ENCODE measurements around the gene GLI3.

GRCh38 chr7:42025635-42026375 lies 211.2 kb downstream of the GLI3 start:
- TF ChIP-seq BHLHE40 (IDR thresholded peaks at IDR 0.05; ENCODE audit: borderline replicate concordance) = no peak
- no peak for TF ChIP-seq CTBP1 (IDR thresholded peaks at IDR 0.05; ENCODE audit: borderline replicate concordance)
- no peak for TF ChIP-seq SUZ12 (IDR thresholded peaks at IDR 0.05)
- no peak for TF ChIP-seq SP1 (IDR thresholded peaks at IDR 0.05)
